22Rv1 (cell line): ENCODE measurements around the gene MCRS1.

Experiments used
- CTCF ChIP-seq: fragments of 450-650 bp; IDR thresholded peaks from 2 replicates; pipeline ENCODE4 v1.5.1; 2017; ENCODE audit warnings: mild to moderate bottlenecking
- ZFX ChIP-seq: fragments of 450-650 bp; IDR thresholded peaks from 2 replicates; pipeline ENCODE4 v1.6.1; 2017; ENCODE audit warnings: antibody characterized with exemption, borderline replicate concordance

- no peak for TF ChIP-seq CTCF
- TF ChIP-seq ZFX, result no peak
Observed at GRCh38 chr12:49552425-49552824, 15.5 kb downstream of the MCRS1 start.
